Measurements from ENCODE around the gene FGF8. TPM values are rescaled to one million over a fixed set of nuclear protein-coding genes. Genes with fewer than 3 reads are reported as not detected.
A peak's percentile ranks its signal among the peaks of the same experiment; 100 is the strongest.

Gene FGF8
- polyA plus RNA-seq, 4 donors = 6.2 to 13.8 (median 9.8) TPM

DNA sequence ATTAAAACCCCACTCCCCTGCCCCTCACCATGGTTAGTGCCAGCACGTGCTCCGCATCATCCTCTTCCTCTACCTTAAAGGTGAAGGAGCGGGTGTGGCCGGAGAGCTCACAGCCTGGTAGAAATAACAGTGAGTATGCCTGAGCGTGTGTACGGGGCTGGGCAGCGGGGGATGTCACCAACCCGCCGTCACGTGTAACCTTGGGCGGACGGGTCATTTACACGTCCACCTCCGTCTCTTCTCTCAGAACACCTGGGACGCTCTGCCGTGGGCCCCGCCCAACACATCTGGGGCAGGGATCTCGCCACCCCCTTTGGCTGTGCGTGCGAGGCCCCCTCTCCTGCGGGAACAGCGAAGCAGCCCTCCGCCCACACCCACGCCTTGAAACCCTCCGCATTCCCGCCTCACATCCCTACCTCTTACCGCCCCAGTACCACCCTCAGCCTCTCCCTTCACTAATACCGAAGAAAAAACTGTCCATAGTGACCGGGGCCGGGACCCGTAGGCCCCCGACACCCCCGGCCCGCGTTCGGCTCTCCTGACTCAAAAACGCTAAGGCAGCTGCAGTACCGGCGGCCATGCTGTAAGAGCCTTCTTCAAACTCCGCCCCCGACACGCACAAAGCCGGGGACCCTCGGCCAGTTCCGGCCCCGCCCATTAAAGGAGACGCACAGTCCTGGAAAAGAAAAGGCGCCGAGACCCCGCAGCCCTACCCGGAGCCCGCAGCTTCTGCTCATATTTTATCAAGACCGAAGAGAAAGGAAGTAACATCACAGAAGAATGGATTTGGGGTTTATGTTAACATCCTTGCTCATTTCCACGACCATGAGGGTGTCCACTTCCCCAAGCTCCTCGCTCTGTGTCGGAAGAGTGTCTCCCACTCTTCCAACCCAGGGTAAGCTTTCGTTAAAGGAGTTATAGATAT is 7.2 kb upstream of the FGF8 start, which contains the start of gene NPM3:
TSS of gene NPM3 (minus strand) at position 636 of the 925 bp plus-strand sequence. CDS start at position 580, 56 bp downstream.
- DNase-seq (ENCODE audit: low read depth in 4 of 4, low spot score in 2 of 4) = peak in 2 of 4 donors; percentile 71 to 82

DNA sequence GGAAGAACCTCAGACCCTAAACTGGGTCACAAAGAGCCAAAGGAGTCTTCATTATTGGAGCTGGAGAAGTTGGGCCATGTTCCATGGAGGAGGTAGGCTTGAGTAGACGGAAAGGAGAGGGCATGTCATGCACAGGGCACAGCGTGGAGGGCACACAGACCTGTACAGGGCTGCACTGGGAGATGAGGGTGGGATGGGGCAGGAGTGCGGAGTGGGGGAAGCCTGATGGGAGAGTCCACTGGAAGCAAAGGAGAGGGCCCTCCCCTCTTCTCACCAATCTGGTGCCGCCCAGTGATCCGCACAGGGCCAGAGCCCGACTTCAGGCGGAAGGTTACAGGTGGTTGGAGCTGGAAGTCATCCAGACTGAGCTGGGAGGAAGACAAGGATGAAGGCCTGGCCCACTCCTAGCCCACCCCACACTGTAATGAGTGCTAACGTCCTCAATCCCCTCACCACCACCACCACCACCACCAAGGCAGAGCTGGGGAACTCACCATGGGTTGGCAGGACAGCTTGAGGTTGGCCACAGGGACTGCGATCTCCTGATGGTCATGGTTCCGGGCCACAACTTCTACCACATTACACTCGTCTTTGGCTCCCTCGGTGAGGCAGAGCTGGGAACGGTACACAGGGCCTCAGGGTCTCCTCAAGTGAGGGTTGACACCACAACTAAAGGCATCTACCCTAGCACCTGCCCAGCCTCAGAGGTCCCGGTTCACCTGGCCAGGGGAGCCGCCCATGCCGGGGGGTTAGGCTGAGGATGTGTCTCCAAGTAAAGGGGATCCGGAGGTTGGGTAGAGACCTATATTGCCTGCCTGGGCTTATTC is 6.3 kb upstream of the FGF8 start:
- no peak for DNase-seq (ENCODE audit: low read depth in 4 of 4, low spot score in 2 of 4)

- no peak for DNase-seq (ENCODE audit: low read depth in 4 of 4, low spot score in 2 of 4)
Observed at GRCh38 chr10:101781655-101781983, 5.7 kb upstream of the FGF8 start.

DNA sequence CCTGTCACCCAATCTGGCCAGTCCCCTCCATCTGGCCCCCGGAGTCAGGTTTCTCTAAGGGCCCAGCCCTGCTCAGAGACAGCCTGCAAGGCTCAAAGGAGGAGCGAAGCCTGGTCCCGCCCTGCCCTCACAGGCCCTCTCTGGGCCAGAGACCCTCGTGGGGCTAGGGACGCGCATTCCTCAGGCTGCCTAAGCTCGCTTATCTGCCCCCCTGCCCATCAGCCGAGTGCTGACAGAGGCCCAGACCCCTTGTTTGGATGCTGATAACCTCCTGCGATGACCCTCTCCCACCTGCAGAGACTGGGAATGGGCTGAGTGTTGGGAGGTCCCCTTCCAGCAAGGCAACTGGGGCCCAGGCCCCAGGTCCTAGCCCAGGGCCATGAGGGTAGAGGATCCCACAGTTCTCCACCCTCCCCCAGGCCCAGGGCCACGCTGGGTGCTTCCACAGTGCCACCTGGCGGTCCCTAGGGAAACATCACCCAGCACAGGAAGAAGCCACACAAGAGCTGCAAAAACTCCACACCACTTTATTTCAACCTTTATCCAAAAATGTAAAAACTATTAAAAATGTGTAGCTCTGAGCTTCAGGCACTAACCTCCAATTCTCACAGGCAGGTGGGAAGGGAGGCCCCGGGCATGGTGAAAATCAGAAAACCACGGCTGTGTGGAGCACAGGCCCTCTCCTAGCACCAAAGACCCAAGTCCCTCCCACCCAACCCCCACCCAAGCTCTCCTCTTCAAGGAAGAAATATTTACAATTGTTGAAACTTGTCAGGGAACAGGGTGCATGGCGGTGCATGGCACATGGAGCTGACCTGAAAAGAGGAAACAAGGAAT is 5.1 kb upstream of the FGF8 start:
- no peak for DNase-seq (ENCODE audit: low read depth in 4 of 4, low spot score in 2 of 4)

DNA sequence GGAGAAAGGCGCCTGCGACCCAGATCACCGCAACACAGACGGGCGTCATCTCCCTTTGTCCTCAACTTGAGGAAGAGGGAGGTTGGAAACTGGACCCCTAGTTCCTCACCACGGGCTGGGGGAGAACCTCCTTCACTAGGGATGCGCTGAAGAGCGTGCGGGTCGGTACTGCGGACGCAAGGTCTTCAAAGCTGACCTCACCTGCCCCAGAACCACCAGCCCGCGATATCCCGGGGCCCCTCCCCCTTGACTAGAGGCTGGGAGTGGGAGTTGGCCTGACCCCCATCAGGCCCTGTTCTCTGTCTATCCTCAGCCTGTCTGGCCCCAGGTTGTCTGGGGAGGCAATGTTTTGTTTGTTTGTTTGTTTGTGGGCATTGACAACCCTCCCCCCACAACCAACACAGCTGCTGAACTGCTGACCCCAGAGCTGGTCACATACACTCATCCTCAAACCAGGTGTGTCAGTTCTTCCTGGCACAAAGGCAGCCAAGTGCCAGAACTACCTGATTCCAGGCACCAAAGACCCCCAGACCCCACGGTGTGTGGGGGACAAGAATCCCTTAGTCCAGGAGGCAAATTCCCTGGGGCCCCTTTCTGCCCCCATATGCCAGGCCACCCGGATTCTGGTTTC is 4.4 kb upstream of the FGF8 start:
- DNase-seq (ENCODE audit: low read depth in 4 of 4, low spot score in 2 of 4) = no peak

GRCh38 chr10:101779544-101780186 is 3.8 kb upstream of the FGF8 start:
- DNase-seq (ENCODE audit: low read depth in 4 of 4, low spot score in 2 of 4) = no peak

DNA sequence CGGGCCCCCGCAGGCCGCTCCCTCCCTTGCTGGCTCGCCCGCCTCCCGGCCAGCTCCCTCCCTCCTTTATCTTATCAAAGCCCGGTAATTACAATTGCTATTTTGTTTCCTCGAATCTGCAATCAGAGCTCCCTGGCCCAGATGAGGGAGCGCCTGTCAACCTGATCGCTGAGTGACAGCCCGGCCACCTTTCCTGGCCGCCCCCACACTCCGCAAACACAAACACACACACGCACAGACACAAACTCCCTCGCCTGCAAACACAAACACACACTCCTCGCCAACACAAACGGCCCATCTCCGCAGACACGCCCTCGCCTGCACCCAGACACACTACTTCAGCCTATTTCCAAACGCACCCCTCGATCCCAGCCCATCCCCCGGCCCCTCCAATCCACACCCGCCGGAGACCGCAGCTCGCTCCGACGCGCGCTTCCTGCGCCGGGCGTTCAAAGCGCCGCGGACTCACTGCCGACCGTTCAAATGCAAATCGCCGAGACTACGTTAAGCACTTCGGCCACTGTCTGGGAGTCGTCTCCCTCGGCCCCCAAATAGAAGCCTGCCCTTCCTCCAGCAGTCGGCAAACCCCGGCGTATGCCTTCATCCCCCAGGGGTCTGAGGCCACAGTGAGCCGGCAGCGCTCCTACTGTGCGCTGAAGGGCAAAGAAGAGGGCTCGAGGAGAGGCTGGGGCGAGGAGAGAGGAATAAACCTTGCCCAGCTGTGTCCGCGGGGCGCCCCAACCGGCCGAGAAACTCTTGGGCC is 3.0 kb upstream of the FGF8 start:
- DNase-seq (ENCODE audit: low read depth in 4 of 4, low spot score in 2 of 4) = no peak

- no peak for DNase-seq (ENCODE audit: low read depth in 4 of 4, low spot score in 2 of 4)
Observed at GRCh38 chr10:101778151-101778780, 2.4 kb upstream of the FGF8 start.

GRCh38 chr10:101777619-101778145 is 1.8 kb upstream of the FGF8 start:
- DNase-seq (ENCODE audit: low read depth in 4 of 4, low spot score in 2 of 4) = no peak

- no peak for DNase-seq (ENCODE audit: low read depth in 4 of 4, low spot score in 2 of 4)
Observed at GRCh38 chr10:101776161-101776817, 375 bp upstream of the FGF8 start.

- DNase-seq (ENCODE audit: low read depth in 4 of 4, low spot score in 2 of 4) = no peak
Observed at GRCh38 chr10:101774589-101775272, 1.2 kb downstream of the FGF8 start.

DNA sequence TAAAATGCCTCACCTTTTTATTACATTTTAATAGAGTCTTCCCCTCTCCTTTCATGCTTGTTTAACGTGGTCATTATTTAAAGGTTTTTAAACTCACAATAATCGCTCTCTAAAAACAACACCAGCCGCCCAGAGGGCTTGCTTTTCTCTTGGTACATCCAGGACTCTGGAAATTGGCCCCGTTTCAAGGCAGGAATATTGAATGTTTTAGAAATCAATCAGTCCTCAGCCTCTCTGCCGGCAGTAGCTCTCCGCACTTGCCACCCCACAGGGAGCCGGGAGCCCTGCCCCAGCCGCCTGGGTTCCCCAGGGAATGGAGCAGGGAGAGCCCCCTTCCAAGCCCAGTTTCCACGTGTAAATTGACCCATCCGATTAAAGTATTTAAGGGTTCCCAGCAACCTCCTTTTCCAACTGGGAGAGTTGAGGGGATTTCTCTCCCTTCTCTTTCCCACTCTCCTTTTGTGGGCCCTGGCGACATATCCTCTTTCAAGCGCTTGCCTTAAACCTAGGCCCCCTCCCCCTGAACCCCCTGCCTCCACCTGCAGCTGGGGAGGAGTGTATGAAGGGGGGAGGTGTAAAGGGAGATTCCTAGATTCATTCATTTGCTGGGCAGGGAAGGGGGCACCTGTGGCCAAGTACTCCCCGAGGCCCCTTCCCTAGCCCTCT is 1.9 kb downstream of the FGF8 start:
- DNase-seq (ENCODE audit: low read depth in 4 of 4, low spot score in 2 of 4) = no peak

DNA sequence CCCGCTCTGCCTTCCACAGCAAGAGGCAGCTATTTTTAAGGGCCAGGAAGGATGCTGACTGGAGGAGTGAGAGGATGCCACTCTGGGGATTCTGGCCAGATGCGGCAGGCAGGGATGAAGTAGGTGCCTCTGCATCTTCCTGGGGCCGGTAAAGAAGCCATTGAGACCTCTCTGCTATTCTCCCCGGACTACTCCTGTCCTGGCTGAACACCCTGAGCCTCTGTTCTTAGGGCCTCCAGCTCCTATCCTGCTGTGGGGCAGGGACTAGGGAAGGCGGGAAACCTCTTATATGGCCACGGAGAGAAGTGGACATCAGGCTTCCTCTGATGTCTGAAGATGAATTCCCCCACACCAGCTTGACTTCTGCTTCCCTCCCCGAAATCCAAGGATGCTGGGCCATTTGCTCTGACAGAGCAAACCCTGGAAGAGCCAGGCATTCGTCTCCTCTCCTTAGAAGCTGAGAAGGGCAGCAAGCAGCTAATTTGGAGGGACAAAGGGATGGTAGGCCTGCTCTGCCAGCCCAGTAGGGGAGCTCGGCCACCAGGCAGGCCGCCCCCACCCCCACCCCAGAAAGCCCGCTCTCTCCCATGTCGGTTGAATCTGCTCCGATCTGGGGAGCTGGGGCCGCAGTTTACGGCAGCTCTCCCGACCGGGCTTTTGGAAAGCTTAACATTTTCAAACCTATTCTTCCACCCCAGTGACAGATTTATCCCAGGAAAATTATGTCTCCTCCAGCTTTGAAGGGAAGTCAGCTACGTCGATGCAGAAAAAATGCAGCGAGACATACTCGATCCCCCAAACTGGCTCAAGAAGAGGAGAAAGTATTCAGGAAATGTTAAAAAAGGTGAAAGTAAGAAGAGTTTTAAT is 2.8 kb downstream of the FGF8 start:
- no peak for DNase-seq (ENCODE audit: low read depth in 4 of 4, low spot score in 2 of 4)

- no peak for DNase-seq (ENCODE audit: low read depth in 4 of 4, low spot score in 2 of 4)
Observed at GRCh38 chr10:101772017-101772894, 3.7 kb downstream of the FGF8 start.

GRCh38 chr10:101771380-101771779 is 4.5 kb downstream of the FGF8 start:
- no peak for DNase-seq (ENCODE audit: low read depth in 4 of 4, low spot score in 2 of 4)

Measured in left renal cortex interstitium (tissue), 4 donors.